H1 (cell line): ENCODE measurements around the gene TMEM40. TPM values are rescaled to one million over a fixed set of nuclear protein-coding genes. Genes with fewer than 3 reads are reported as not detected.

Experiments
- CTCF ChIA-PET: fragments of 300-600 bp; sonication (Branson Sonifier 250); formaldehyde crosslinking; loops from one replicate; lab custom pipeline; 2021; ENCODE audit not compliant: partially characterized antibody; lab: Charles Lee
- POLR2A ChIA-PET: fragments of 300-600 bp; sonication (Branson Sonifier 250); formaldehyde crosslinking; loops from one replicate; lab custom pipeline; 2021; ENCODE audit warnings: inconsistent platforms; ENCODE audit not compliant: partially characterized antibody; lab: Charles Lee
- DNase-seq, 2 experiments: peaks; one replicate each; pipeline versions ENCODE4 v3.0.0 to v3.0.0-alpha.2; 2010 to 2022; ENCODE audit warnings: low spot score in 2 of 2, low read depth in 1 of 2, mixed read lengths in 1 of 2
- FAIRE-seq: peaks from 2 replicates; lab custom pipeline; 2011; peaks lifted over from hg19 to GRCh38; lab: Jason Lieb, UNC
- H2AFZ ChIP-seq: 2 replicates; pipeline ENCODE4 v1.8.1; 2012; ENCODE audit warnings: low read length, inconsistent platforms
- H2AK5ac ChIP-seq: 2 replicates; pipeline ENCODE4 v1.6.1; 2013; ENCODE audit warnings: low read depth, low read length
- H2BK120ac ChIP-seq: replicated peaks from 2 replicates; pipeline ENCODE3; 2013; ENCODE audit warnings: low read depth, low read length, inconsistent platforms
- H2BK12ac ChIP-seq: 2 replicates; pipeline ENCODE4 v1.6.1; 2013; ENCODE audit warnings: low read depth, low read length
- H2BK15ac ChIP-seq: 2 replicates; pipeline ENCODE4 v1.6.1; 2013; ENCODE audit warnings: low read length
- H2BK20ac ChIP-seq: 2 replicates; pipeline ENCODE4 v1.6.1; 2013; ENCODE audit warnings: low read length
- H2BK5ac ChIP-seq: 2 replicates; pipeline ENCODE4 v1.6.1; 2013; ENCODE audit warnings: low read depth, low read length
- H3K14ac ChIP-seq: 2 replicates; pipeline ENCODE4 v1.6.1; 2013; ENCODE audit warnings: inconsistent platforms; ENCODE audit not compliant: insufficient read length
- H3K18ac ChIP-seq: 2 replicates; pipeline ENCODE4 v1.6.1; 2013; ENCODE audit warnings: low read length; ENCODE audit errors: extremely low read depth
- H3K23ac ChIP-seq: 2 replicates; pipeline ENCODE4 v1.6.1; 2013; ENCODE audit warnings: inconsistent platforms; ENCODE audit not compliant: insufficient read length
- H3K23me2 ChIP-seq: 2 replicates; pipeline ENCODE4 v1.6.1; 2013; ENCODE audit warnings: low read depth, low read length
- H3K27ac ChIP-seq: 2 replicates; pipeline ENCODE4 v1.6.1; 2011; ENCODE audit warnings: low read depth, low read length, inconsistent platforms
- H3K27me3 ChIP-seq, 4 experiments: replicated peaks in 1 of 4; 1 replicate in 1 of 4; 2 replicates in 3 of 4; pipeline versions ENCODE4 v1.6.1 to v1.8.1; 2011 to 2013; ENCODE audit warnings: low read length in 3 of 4, mild to moderate bottlenecking in 3 of 4, inconsistent platforms in 2 of 4, mixed read lengths in 2 of 4, moderate library complexity in 1 of 4; ENCODE audit not compliant: control insufficient read depth in 3 of 4, insufficient read depth in 3 of 4; ENCODE audit errors: extremely low read depth in 1 of 4
- H3K36me3 ChIP-seq, 4 experiments: 2 replicates each; pipeline versions ENCODE4 v1.6.1 to v1.8.1; 2011 to 2013; ENCODE audit warnings: mild to moderate bottlenecking in 4 of 4, low read length in 3 of 4, moderate library complexity in 2 of 4, control low read depth in 1 of 4, inconsistent platforms in 1 of 4; ENCODE audit not compliant: insufficient read depth in 4 of 4, control insufficient read depth in 2 of 4
- H3K4ac ChIP-seq: replicated peaks from 2 replicates; pipeline ENCODE3; 2013; ENCODE audit warnings: low read length, low read depth, mixed read lengths, inconsistent platforms; ENCODE audit not compliant: insufficient read length
- H3K4me1 ChIP-seq, 4 experiments: replicated peaks in 1 of 4; 1 replicate in 1 of 4; 2 replicates in 3 of 4; pipeline versions ENCODE4 v1.6.1 to v1.8.1; 2011 to 2013; ENCODE audit warnings: low read length in 3 of 4, inconsistent platforms in 2 of 4, mixed read lengths in 1 of 4; ENCODE audit not compliant: insufficient read depth in 4 of 4, control insufficient read depth in 3 of 4
- H3K4me2 ChIP-seq, 2 experiments: 2 replicates each; pipeline versions ENCODE4 v1.6.1 to v1.8.1; 2011 to 2013; ENCODE audit warnings: low read depth in 2 of 2, low read length in 2 of 2, control low read depth in 1 of 2, inconsistent platforms in 1 of 2, mild to moderate bottlenecking in 1 of 2; ENCODE audit not compliant: insufficient read depth in 1 of 2
- H3K4me3 ChIP-seq, 4 experiments: fragments of 200-600, 300-600 bp in 1 of 4; sonication (generic), shearing (Covaris generic), sonication (Bioruptor Twin) in 1 of 4; 2 replicates each; pipeline versions ENCODE4 v1.5.1 to v1.8.1; 2011 to 2016; ENCODE audit warnings: low read length in 4 of 4, low read depth in 3 of 4, control low read depth in 2 of 4, inconsistent platforms in 2 of 4, mild to moderate bottlenecking in 2 of 4, mixed read lengths in 1 of 4, moderate library complexity in 1 of 4; ENCODE audit not compliant: insufficient read depth in 2 of 4; ENCODE audit errors: extremely low read depth in 1 of 4
- H3K56ac ChIP-seq: replicated peaks from 2 replicates; pipeline ENCODE3; 2013; ENCODE audit warnings: low read depth, mild to moderate bottlenecking, mixed read lengths, low read length, inconsistent platforms; ENCODE audit not compliant: insufficient read length
- H3K79me1 ChIP-seq: 2 replicates; pipeline ENCODE4 v1.6.1; 2013; ENCODE audit warnings: low read depth, low read length, control low read depth
- H3K79me2 ChIP-seq, 2 experiments: 2 replicates each; pipeline versions ENCODE4 v1.6.1 to v1.8.1; 2012 to 2013; ENCODE audit warnings: low read length in 2 of 2, mild to moderate bottlenecking in 2 of 2, inconsistent platforms in 1 of 2; ENCODE audit not compliant: insufficient read depth in 2 of 2, control insufficient read depth in 1 of 2
- H3K9ac ChIP-seq, 4 experiments: replicated peaks in 1 of 4; 1 replicate in 1 of 4; 2 replicates in 3 of 4; pipeline versions ENCODE4 v1.6.1 to v1.8.1; 2011 to 2013; ENCODE audit warnings: low read depth in 3 of 4, low read length in 3 of 4, control low read depth in 2 of 4, mild to moderate bottlenecking in 2 of 4, moderate library complexity in 2 of 4, inconsistent platforms in 1 of 4; ENCODE audit errors: extremely low read depth in 1 of 4
- H3K9me3 ChIP-seq, 2 experiments: 2 replicates each; pipeline versions ENCODE4 v1.6.1 to v1.8.1; 2012 to 2013; ENCODE audit warnings: mild to moderate bottlenecking in 2 of 2, moderate library complexity in 2 of 2, control low read depth in 1 of 2, inconsistent platforms in 1 of 2, low read depth in 1 of 2, low read length in 1 of 2, mixed read lengths in 1 of 2; ENCODE audit not compliant: insufficient read depth in 2 of 2
- H4K20me1 ChIP-seq, 2 experiments: replicated peaks in 1 of 2; 2 replicates each; pipeline versions ENCODE3 to v1.8.1; 2011 to 2013; ENCODE audit warnings: inconsistent platforms in 2 of 2, low read length in 2 of 2, mild to moderate bottlenecking in 1 of 2; ENCODE audit not compliant: insufficient read depth in 2 of 2, control insufficient read depth in 1 of 2
- H4K5ac ChIP-seq: 2 replicates; pipeline ENCODE4 v1.6.1; 2013; ENCODE audit warnings: low read length, low read depth, mixed read lengths, inconsistent platforms; ENCODE audit not compliant: insufficient read length
- H4K8ac ChIP-seq: 2 replicates; pipeline ENCODE4 v1.8.0; 2013; ENCODE audit warnings: mild to moderate bottlenecking, moderate library complexity, low read length, inconsistent platforms; ENCODE audit not compliant: insufficient read depth; ENCODE audit errors: extremely low read depth
- H4K91ac ChIP-seq: replicated peaks from 2 replicates; pipeline ENCODE3; 2013; ENCODE audit warnings: low read length, mixed read lengths, inconsistent platforms; ENCODE audit not compliant: insufficient read length
- CBX5 ChIP-seq: fragments of 300-800, 300-1000 bp; sonication (generic); IDR thresholded peaks from 2 replicates; pipeline ENCODE4 v1.7.1; 2016; ENCODE audit warnings: antibody characterized with exemption, low read length, low read depth
- CBX8 ChIP-seq: fragments of 300-800, 300-1000 bp; sonication (generic); IDR thresholded peaks from 2 replicates; pipeline ENCODE4 v1.7.1; 2016; ENCODE audit warnings: low read depth, low read length, borderline replicate concordance
- HDAC2 ChIP-seq, 2 experiments: fragments of 300-600 bp in 1 of 2; sonication (generic) in 1 of 2; IDR thresholded peaks; 2 replicates each; pipeline ENCODE4 v1.6.1; 2011 to 2012; ENCODE audit warnings: low read depth in 2 of 2, low read length in 2 of 2, mild to moderate bottlenecking in 2 of 2, moderate library complexity in 2 of 2, borderline replicate concordance in 1 of 2, inconsistent platforms in 1 of 2
- JUND ChIP-seq: IDR thresholded peaks from 2 replicates; pipeline ENCODE4 v1.6.1; 2011; ENCODE audit warnings: mild to moderate bottlenecking, improper control_type of control experiment, low read length
- KDM5A ChIP-seq: fragments of 200-600 bp; IDR thresholded peaks from 2 replicates; pipeline ENCODE4 v1.7.1; 2012; ENCODE audit warnings: mild to moderate bottlenecking, low read length, inconsistent platforms, mixed read lengths
- NRF1 ChIP-seq: IDR thresholded peaks from 2 replicates; pipeline ENCODE4 v1.6.1; 2011; ENCODE audit warnings: mild to moderate bottlenecking, low read depth, low read length, improper control_type of control experiment
- RNF2 ChIP-seq: fragments of 200-900, 300-1000 bp; sonication (generic); IDR thresholded peaks from 2 replicates; pipeline ENCODE4 v1.7.1; 2016; ENCODE audit warnings: borderline replicate concordance, low read depth, mild to moderate bottlenecking, antibody characterized with exemption, low read length; ENCODE audit not compliant: poor library complexity, severe bottlenecking; ENCODE audit errors: missing control alignments
- SAP30 ChIP-seq: fragments of 300-600 bp; sonication (generic); IDR thresholded peaks from 2 replicates; pipeline ENCODE4 v1.7.1; 2012; ENCODE audit warnings: low read length, moderate library complexity, mild to moderate bottlenecking, inconsistent platforms; ENCODE audit not compliant: insufficient read depth, insufficient replicate concordance
- SRF ChIP-seq: IDR thresholded peaks from 2 replicates; pipeline ENCODE4 v1.6.1; 2011; ENCODE audit warnings: mild to moderate bottlenecking, low read depth, low read length, moderate library complexity
- TCF12 ChIP-seq: IDR thresholded peaks from 2 replicates; pipeline ENCODE4 v1.6.1; 2011; ENCODE audit warnings: low read depth, mild to moderate bottlenecking, low read length
- YY1 ChIP-seq: IDR thresholded peaks from 2 replicates; pipeline ENCODE4 v1.6.1; 2011; ENCODE audit warnings: low read depth, mild to moderate bottlenecking, low read length
- WGBS, 2 experiments: shearing (Covaris generic) in 1 of 2; methylation state at CpG; one replicate each; pipeline versions ENCODE4 v1.1.6 to v1.1.7; 2013 to 2015; ENCODE audit warnings: low lambda C conversion rate in 2 of 2, mixed read lengths in 2 of 2, inconsistent platforms in 1 of 2, low coverage in 1 of 2, missing lambda C conversion rate in 1 of 2; ENCODE audit not compliant: insufficient replicate concordance in 2 of 2, insufficient coverage in 1 of 2, insufficient read length in 1 of 2; ENCODE audit errors: extremely low coverage in 1 of 2, missing lambda C conversion rate in 1 of 2; 5-methylcytosine and 5-hydroxymethylcytosine counted together
- polyA plus RNA-seq, 7 experiments: library from polyadenylated mRNA; depleted of rRNA in 3 of 7; stranded (reverse) in 5 of 7; unstranded in 2 of 7; fragments of >200 nt in 5 of 7; fragments of 200-250 nt in 2 of 7; gene quantifications; 1 replicate in 5 of 7; 2 replicates in 1 of 7; 4 replicates in 1 of 7; pipeline versions ENCODE4 v1.2.1 to v1.2.3, GENCODE V29; 2011 to 2013; ENCODE audit warnings: missing spikeins in 2 of 7, mixed read lengths in 2 of 7
- total RNA-seq: library from RNA; stranded (reverse); fragmentation: NEBNext Ultra II Directional; extraction: Animal tissue kit (Norgen Biotek cat#: 25700); gene quantifications from 2 replicates; pipeline ENCODE4 v1.2.1, GENCODE V29; 2021
- TF ChIP-seq, protein P1 (sequence below): IDR thresholded peaks from 2 replicates; pipeline ENCODE4 v1.6.1; 2012; ENCODE audit warnings: low read length, inconsistent platforms

Gene TMEM40
- total and polyA plus RNA-seq, 2 of the 8 experiments (the other 6 are each of a cell fraction or from before 2014, with no cell fraction given): 0.18 TPM; not detected in 1

DNA sequence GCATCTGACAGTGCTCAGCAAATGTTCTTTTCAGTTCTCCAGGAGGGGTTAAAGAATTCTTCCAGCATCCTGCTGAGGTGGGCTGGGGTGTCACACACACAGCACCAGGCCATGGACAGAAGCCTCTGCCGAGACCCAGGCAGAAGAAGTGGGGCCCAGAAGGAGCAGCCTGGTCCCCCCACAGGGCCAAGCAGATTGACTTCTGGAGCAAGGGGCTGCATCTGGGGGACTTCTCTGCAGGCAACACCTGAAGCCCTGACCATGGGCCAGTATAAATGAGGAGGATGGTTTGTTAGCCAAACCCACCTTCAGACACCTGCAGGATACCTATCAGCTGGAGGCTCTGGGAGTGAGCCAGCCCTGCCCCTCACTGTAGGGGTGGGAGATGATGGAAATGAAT lies 16.2 kb upstream of the TMEM40 start:
- Histone ChIP-seq H2BK12ac (no peak overlapping the region), H4K91ac (no peak overlapping the region), H4K20me1 (no peaks in the 10 kb centered on the region), H3K4ac (no peak overlapping the region), H3K18ac (no peak overlapping the region; the same call in 1 of the 2 replicates), H2BK20ac (no peak overlapping the region), H3K9me3 (no peaks in the 10 kb centered on the region), H2BK5ac (no peak overlapping the region), H3K14ac (no peak overlapping the region), H2AFZ (no peak overlapping the region), H3K9ac (no peak overlapping the region), H3K4me1 (no peaks in the 10 kb centered on the region), H3K56ac (no peak overlapping the region), H3K27ac (no peak overlapping the region), H2BK120ac (no peak overlapping the region), H3K36me3 (no peaks in the 10 kb centered on the region), H4K8ac (no peak overlapping the region), H4K5ac (no peak overlapping the region), H3K4me2 (no peak overlapping the region), H3K79me1 (no peaks in the 10 kb centered on the region), H2AK5ac (no peak overlapping the region), H3K27me3 (no peaks in the 10 kb centered on the region; a peak in 2 of 7 replicates), H3K79me2 (no peaks in the 10 kb centered on the region), H2BK15ac (no peak overlapping the region), H3K4me3 (no peak overlapping the region), H3K23me2 (no peaks in the 10 kb centered on the region), H3K23ac (no peak overlapping the region)
- DNase-seq (no peak), FAIRE-seq (no peak)
- ChIA-PET CTCF (interaction anchor here (1.6 to 6.9 kb wide), 5 partner anchors 13 to 93 kb away, joined by 6 to 35 read pairs (median 8); no protein-coding TSS in a partner anchor), POLR2A (interaction anchor here (2.1 kb wide), 1 partner anchor 62 kb away, joined by 5 read pairs; no protein-coding TSS in a partner anchor)
- WGBS, 2 experiments: 82% methylated on average over 1 of the region's 1 CpG; no CpG with 5 or more reads in 1 of the 2 experiments
- no peak for TF ChIP-seq NRF1
- no peak for TF ChIP-seq SRF
- TF ChIP-seq, protein P1, sequence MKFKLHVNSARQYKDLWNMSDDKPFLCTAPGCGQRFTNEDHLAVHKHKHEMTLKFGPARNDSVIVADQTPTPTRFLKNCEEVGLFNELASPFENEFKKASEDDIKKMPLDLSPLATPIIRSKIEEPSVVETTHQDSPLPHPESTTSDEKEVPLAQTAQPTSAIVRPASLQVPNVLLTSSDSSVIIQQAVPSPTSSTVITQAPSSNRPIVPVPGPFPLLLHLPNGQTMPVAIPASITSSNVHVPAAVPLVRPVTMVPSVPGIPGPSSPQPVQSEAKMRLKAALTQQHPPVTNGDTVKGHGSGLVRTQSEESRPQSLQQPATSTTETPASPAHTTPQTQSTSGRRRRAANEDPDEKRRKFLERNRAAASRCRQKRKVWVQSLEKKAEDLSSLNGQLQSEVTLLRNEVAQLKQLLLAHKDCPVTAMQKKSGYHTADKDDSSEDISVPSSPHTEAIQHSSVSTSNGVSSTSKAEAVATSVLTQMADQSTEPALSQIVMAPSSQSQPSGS: no peak
- TF ChIP-seq TCF12: no peak
- TF ChIP-seq KDM5A: no peak
- no peak for TF ChIP-seq HDAC2 (IDR thresholded peaks at IDR 0.05; ENCODE audit: borderline replicate concordance in 1 of 2, low read depth in 2 of 2, low read length in 2 of 2)
- no peak for TF ChIP-seq CBX8
- TF ChIP-seq JUND: no peak
- no peak for TF ChIP-seq SAP30
- no peak for TF ChIP-seq RNF2
- TF ChIP-seq CBX5: no peak
- no peak for TF ChIP-seq YY1
